ENCODE results near the gene CHST12. TPM values are rescaled to one million over a fixed set of nuclear protein-coding genes. Genes with fewer than 3 reads are reported as not detected.

The CHST12 gene
- total RNA-seq, 5 donors from 2014 or later (not counting 1 experiment from before 2014, with no cell fraction given): 20.3 to 41.5 (median 30.8) TPM

GRCh38 chr7:2405201-2405600, 1.8 kb downstream of the CHST12 start:
- Histone ChIP-seq H3K27ac (ENCODE audit: low read length) (peak overlapping the region; percentile 77), H3K27me3 (replicated peaks in 1 of 2; ENCODE audit: control insufficient read depth in 2 of 2, extremely low read depth in 1 of 2, insufficient read depth in 2 of 2, low read length in 1 of 2) (no peaks in the 10 kb centered on the region), H3K4me1 (ENCODE audit: control insufficient read depth in 1 of 2, extremely low read depth in 1 of 2, insufficient read depth in 2 of 2, low read length in 2 of 2) (peaks cover 8 to 69% of the 10 kb centered on the region in 2 experiments), H3K36me3 (ENCODE audit: control insufficient read depth in 2 of 2, extremely low read depth in 1 of 2, insufficient read depth in 1 of 2, low read length in 1 of 2) (peaks cover 0 to 3% of the 10 kb centered on the region in 2 donors), H3K4me3 (ENCODE audit: control insufficient read depth in 1 of 2, extremely low read depth in 1 of 2, low read length in 1 of 2) (peak overlapping the region in 1 of 2 donors; percentile 83), H3K9me3 (no peaks in the 10 kb centered on the region)
- DNase-seq (peak in 1 of 35 experiments; percentile 27), ATAC-seq (replicated peaks in 1 of 4) (no peak)
- no peaks in the 10 kb centered on the region for H3K27me3 Mint-ChIP-seq
- CTCF ChIA-PET: interaction anchor here in 1 of 2 donors (1.5 kb wide), 1 partner anchor 26 kb away, joined by 10 read pairs; no protein-coding TSS in a partner anchor
- peak overlapping the region; percentile 86 to 92 for H3K27ac Mint-ChIP-seq
- H3K9me3 Mint-ChIP-seq: no peaks in the 10 kb centered on the region
- WGBS (ENCODE audit: insufficient coverage): 30% methylated on average over 7 of the region's 10 CpGs
- no peaks in the 10 kb centered on the region for H3K36me3 Mint-ChIP-seq
- H3K4me3 Mint-ChIP-seq: peak overlapping the region; percentile 75 to 81 (median 79)
- POLR2A ChIA-PET: interaction anchor here in 1 of 2 donors (0.6 kb wide), 1 partner anchor 36 kb away, joined by 11 read pairs; no protein-coding TSS in a partner anchor
- peaks cover 60 to 64% (median 62%) of the 10 kb centered on the region in 3 donors for H3K4me1 Mint-ChIP-seq

- Histone ChIP-seq H3K9me3 (no peaks in the 10 kb centered on the region), H3K4me1 (ENCODE audit: control insufficient read depth in 1 of 2, extremely low read depth in 1 of 2, insufficient read depth in 2 of 2, low read length in 2 of 2) (peaks cover 8 to 74% of the 10 kb centered on the region in 2 experiments), H3K4me3 (ENCODE audit: control insufficient read depth in 1 of 2, extremely low read depth in 1 of 2, low read length in 1 of 2) (peak overlapping the region; percentile 53 to 83), H3K27ac (ENCODE audit: low read length) (peak overlapping the region; percentile 77), H3K27me3 (replicated peaks in 1 of 2; ENCODE audit: control insufficient read depth in 2 of 2, extremely low read depth in 1 of 2, insufficient read depth in 2 of 2, low read length in 1 of 2) (no peaks in the 10 kb centered on the region), H3K36me3 (ENCODE audit: control insufficient read depth in 2 of 2, extremely low read depth in 1 of 2, insufficient read depth in 1 of 2, low read length in 1 of 2) (peaks cover 0 to 3% of the 10 kb centered on the region in 2 donors)
- no peaks in the 10 kb centered on the region for H3K9me3 Mint-ChIP-seq
- POLR2A ChIA-PET: no interaction called here
- H3K27ac Mint-ChIP-seq: peak overlapping the region; percentile 86 to 92
- DNase-seq (peak in 33 of 35 experiments; percentile 29 to 78 (median 56)), ATAC-seq (replicated peaks in 1 of 4) (peak in 3 of 4 experiments; percentile 18 to 30 (median 21))
- H3K27me3 Mint-ChIP-seq: no peaks in the 10 kb centered on the region
- CTCF ChIA-PET: interaction anchor here in 1 of 2 donors (1.5 kb wide), 1 partner anchor 25 kb away, joined by 10 read pairs; no protein-coding TSS in a partner anchor
- WGBS (ENCODE audit: insufficient coverage): 23% methylated on average over 17 of the region's 21 CpGs
- H3K36me3 Mint-ChIP-seq: peaks cover 4% of the 10 kb centered on the region
- peaks cover 63 to 67% (median 66%) of the 10 kb centered on the region in 3 donors for H3K4me1 Mint-ChIP-seq
- H3K4me3 Mint-ChIP-seq: peak overlapping the region; percentile 75 to 81 (median 79)
Measured at GRCh38 chr7:2405601-2406345, 2.4 kb downstream of the CHST12 start.

- no peaks in the 10 kb centered on the region for H3K27me3 Mint-ChIP-seq
- peaks cover 8 to 83% of the 10 kb centered on the region in 2 experiments for H3K4me1 ChIP-seq (ENCODE audit: control insufficient read depth in 1 of 2, extremely low read depth in 1 of 2, insufficient read depth in 2 of 2, low read length in 2 of 2)
- ChIA-PET CTCF (interaction anchor here in 1 of 2 donors (0.7 kb wide), 1 partner anchor 54 kb away, joined by 5 read pairs; no protein-coding TSS in a partner anchor), POLR2A (no interaction called here)
- H3K36me3 Mint-ChIP-seq: peaks cover 12% of the 10 kb centered on the region
- no peaks in the 10 kb centered on the region for H3K9me3 ChIP-seq
- peak overlapping the region; percentile 81 to 90 for H3K27ac Mint-ChIP-seq
- H3K9me3 Mint-ChIP-seq: no peaks in the 10 kb centered on the region
- peak overlapping the region; percentile 16 to 49 (median 22) for H3K4me3 Mint-ChIP-seq
- no peaks in the 10 kb centered on the region for H3K27me3 ChIP-seq (replicated peaks in 1 of 2; ENCODE audit: control insufficient read depth in 2 of 2, extremely low read depth in 1 of 2, insufficient read depth in 2 of 2, low read length in 1 of 2)
- 40% methylated on average over 7 of the region's 15 CpGs for WGBS (ENCODE audit: insufficient coverage)
- H3K4me1 Mint-ChIP-seq: peaks cover 72 to 77% (median 76%) of the 10 kb centered on the region in 3 donors
- H3K4me3 ChIP-seq (ENCODE audit: control insufficient read depth in 1 of 2, extremely low read depth in 1 of 2, low read length in 1 of 2): no peak overlapping the region
- DNase-seq: peak in 1 of 35 experiments; percentile 35
- ATAC-seq (replicated peaks in 1 of 4): peak in 3 of 4 experiments; percentile 20 to 35 (median 32)
- peak overlapping the region; percentile 70 for H3K27ac ChIP-seq (ENCODE audit: low read length)
- H3K36me3 ChIP-seq (ENCODE audit: control insufficient read depth in 2 of 2, extremely low read depth in 1 of 2, insufficient read depth in 1 of 2, low read length in 1 of 2): peaks cover 0 to 3% of the 10 kb centered on the region in 2 donors
Measured at GRCh38 chr7:2409745-2410414, 6.5 kb downstream of the CHST12 start.

- POLR2A ChIA-PET: no interaction called here
- peaks cover 62 to 69% (median 67%) of the 10 kb centered on the region in 3 donors for H3K4me1 Mint-ChIP-seq
- H3K4me3 Mint-ChIP-seq: no peak overlapping the region
Measured at GRCh38 chr7:2411049-2411448, 7.6 kb downstream of the CHST12 start.

GRCh38 chr7:2411815-2412586, 8.6 kb downstream of the CHST12 start:
- CTCF ChIA-PET: interaction anchor here in 1 of 2 donors (0.6 kb wide), 1 partner anchor 31 kb away, joined by 3 read pairs; no protein-coding TSS in a partner anchor

More at GRCh38 chr7:2411049-2411448, 7.6 kb downstream of the CHST12 start:
- peaks cover 5 to 73% of the 10 kb centered on the region in 2 experiments for H3K4me1 ChIP-seq (ENCODE audit: control insufficient read depth in 1 of 2, extremely low read depth in 1 of 2, insufficient read depth in 2 of 2, low read length in 2 of 2)
- CTCF ChIA-PET: interaction anchor here in 1 of 2 donors (0.6 kb wide), 1 partner anchor 33 kb away, joined by 3 read pairs; no protein-coding TSS in a partner anchor
- Mint-ChIP-seq H3K9me3 (no peaks in the 10 kb centered on the region), H3K27me3 (no peaks in the 10 kb centered on the region), H3K27ac (no peak overlapping the region), H3K36me3 (peaks cover 14% of the 10 kb centered on the region)
- DNase-seq (no peak), ATAC-seq (replicated peaks in 1 of 4) (no peak)
- WGBS (ENCODE audit: insufficient coverage): 100% methylated on average over 1 of the region's 1 CpG
- no peaks in the 10 kb centered on the region for H3K9me3 ChIP-seq
- peak overlapping the region; percentile 70 for H3K27ac ChIP-seq (ENCODE audit: low read length)
- H3K36me3 ChIP-seq (ENCODE audit: control insufficient read depth in 2 of 2, extremely low read depth in 1 of 2, insufficient read depth in 1 of 2, low read length in 1 of 2): peaks cover 0 to 3% of the 10 kb centered on the region in 2 donors
- no peaks in the 10 kb centered on the region for H3K27me3 ChIP-seq (replicated peaks in 1 of 2; ENCODE audit: control insufficient read depth in 2 of 2, extremely low read depth in 1 of 2, insufficient read depth in 2 of 2, low read length in 1 of 2)
- H3K4me3 ChIP-seq (ENCODE audit: control insufficient read depth in 1 of 2, extremely low read depth in 1 of 2, low read length in 1 of 2): no peak overlapping the region

More at GRCh38 chr7:2411815-2412586, 8.6 kb downstream of the CHST12 start:
- DNase-seq: no peak
- Histone ChIP-seq H3K27ac (ENCODE audit: low read length) (peak overlapping the region; percentile 70), H3K4me3 (ENCODE audit: control insufficient read depth in 1 of 2, extremely low read depth in 1 of 2, low read length in 1 of 2) (no peak overlapping the region), H3K4me1 (ENCODE audit: control insufficient read depth in 1 of 2, extremely low read depth in 1 of 2, insufficient read depth in 2 of 2, low read length in 2 of 2) (peaks cover under 1 to 71% of the 10 kb centered on the region in 2 experiments), H3K9me3 (no peaks in the 10 kb centered on the region), H3K36me3 (ENCODE audit: control insufficient read depth in 2 of 2, extremely low read depth in 1 of 2, insufficient read depth in 1 of 2, low read length in 1 of 2) (peaks cover 0 to 3% of the 10 kb centered on the region in 2 donors), H3K27me3 (replicated peaks in 1 of 2; ENCODE audit: control insufficient read depth in 2 of 2, extremely low read depth in 1 of 2, insufficient read depth in 2 of 2, low read length in 1 of 2) (no peaks in the 10 kb centered on the region)
- H3K27me3 Mint-ChIP-seq: no peaks in the 10 kb centered on the region
- POLR2A ChIA-PET: interaction anchor here in 1 of 2 donors (0.5 to 0.6 kb wide), 3 partner anchors 14 to 1799 kb away, joined by 3 to 5 read pairs (median 3); no protein-coding TSS in a partner anchor
- no peaks in the 10 kb centered on the region for H3K9me3 Mint-ChIP-seq
- peaks cover 19% of the 10 kb centered on the region for H3K36me3 Mint-ChIP-seq
- no peak for ATAC-seq (replicated peaks in 1 of 4)
- 93% methylated on average over 6 of the region's 12 CpGs for WGBS (ENCODE audit: insufficient coverage)
- peak overlapping the region; percentile 18 to 41 for H3K27ac Mint-ChIP-seq
- H3K4me3 Mint-ChIP-seq: no peak overlapping the region
- peaks cover 63 to 70% (median 63%) of the 10 kb centered on the region in 3 donors for H3K4me1 Mint-ChIP-seq
